A549 (cell line): ENCODE data around the gene FBRSL1. TPM values are rescaled to one million over a fixed set of nuclear protein-coding genes. Genes with fewer than 3 reads are reported as not detected.
"Not testable (repeated sequence)": the region's sequence is repeated elsewhere in the genome, so short reads cannot be mapped to it uniquely, and the experiment has no call there.

Experiments used
- ATAC-seq, 2 experiments: fragments of 200-7000 bp in 1 of 2; fragments of >200 bp in 1 of 2; cut with Nextera tagmentation in 1 of 2; cut with Tn5 transposase in 1 of 2; 3 replicates each; pipeline versions ENCODE4 v1.8.0 to v1.9.1; 2018 to 2020; ENCODE audit warnings: mild to moderate bottlenecking in 1 of 2, moderate library complexity in 1 of 2
- CTCF ChIA-PET: fragments of 300-600 bp; sonication (Branson Sonifier 250); formaldehyde crosslinking; extraction: SDS; loops from one replicate; lab custom pipeline; 2021; ENCODE audit warnings: antibody characterized with exemption, inconsistent platforms; lab: Yijun Ruan, JAX
- POLR2A ChIA-PET: fragments of 350-600 bp; formaldehyde crosslinking; extraction: SDS; loops from one replicate; lab custom pipeline; 2021; ENCODE audit warnings: antibody characterized with exemption, inconsistent platforms; lab: Yijun Ruan, JAX
- DNase-seq, 2 experiments: peaks; one replicate each; pipeline versions ENCODE4 v3.0.0 to v3.0.0-alpha.2; 2011 to 2016; ENCODE audit warnings: low read depth in 1 of 2, low spot score in 1 of 2
- FAIRE-seq: peaks from 2 replicates; lab custom pipeline; 2011; peaks lifted over from hg19 to GRCh38; lab: Jason Lieb, UNC
- H3K27ac ChIP-seq, 2 experiments: fragments of >200 bp; sonication (Bioruptor Twin); formaldehyde crosslinking; 3 replicates each; pipeline ENCODE4 v1.5.1; 2016 to 2017
- H3K4me1 ChIP-seq: fragments of >200 bp; sonication (Bioruptor Twin); formaldehyde crosslinking; 3 replicates; pipeline ENCODE4 v1.6.1; 2016
- H3K4me2 ChIP-seq: fragments of >200 bp; sonication (Bioruptor Twin); formaldehyde crosslinking; 3 replicates; pipeline ENCODE4 v1.6.1; 2016
- H3K4me3 ChIP-seq: fragments of >200 bp; sonication (Bioruptor Twin); formaldehyde crosslinking; 3 replicates; pipeline ENCODE4 v1.5.1; 2016
- H3K9me3 ChIP-seq: fragments of >200 bp; sonication (Bioruptor Twin); formaldehyde crosslinking; 3 replicates; pipeline ENCODE4 v1.6.1; 2016
- CBX2 ChIP-seq: fragments of 200-600 bp; sonication (generic); IDR thresholded peaks from 2 replicates; pipeline ENCODE4 v1.6.1; 2016; ENCODE audit warnings: low read depth, mild to moderate bottlenecking, borderline replicate concordance
- EHMT2 ChIP-seq: fragments of 200-600 bp; sonication (generic); IDR thresholded peaks from 2 replicates; pipeline ENCODE4 v1.6.1; 2016; ENCODE audit warnings: antibody characterized with exemption, low read depth, mild to moderate bottlenecking, moderate library complexity
- HOXA7 ChIP-seq: fragments of 250-450 bp; sonication (Bioruptor Pico); IDR thresholded peaks from 2 replicates; pipeline ENCODE4 v1.5.0; 2020; ENCODE audit warnings: mild to moderate bottlenecking, moderate library complexity
- HOXB13 ChIP-seq: fragments of 250-450 bp; sonication (Bioruptor Pico); IDR thresholded peaks from 2 replicates; pipeline ENCODE4 v1.5.0; 2020; ENCODE audit warnings: low read depth, mild to moderate bottlenecking, moderate library complexity
- JUN ChIP-seq, 2 experiments: fragments of >200 bp; sonication (Bioruptor Twin); formaldehyde crosslinking; IDR thresholded peaks; 2 replicates in 1 of 2; 3 replicates in 1 of 2; pipeline ENCODE4 v1.6.1; 2016 to 2017
- JUNB ChIP-seq: fragments of >200 bp; sonication (Bioruptor Twin); formaldehyde crosslinking; IDR thresholded peaks from 2 replicates; pipeline ENCODE4 v1.6.1; 2016
- MYC ChIP-seq: IDR thresholded peaks from 2 replicates; pipeline ENCODE4 v1.6.1; 2012; ENCODE audit warnings: mild to moderate bottlenecking, inconsistent platforms, low read length, improper control_type of control experiment, borderline replicate concordance
- NR3C1 ChIP-seq: fragments of >200 bp; sonication (Bioruptor Twin); formaldehyde crosslinking; IDR thresholded peaks from 3 replicates; pipeline ENCODE4 v1.6.1; 2017
- PHF8 ChIP-seq: fragments of 200-600 bp; sonication (generic); IDR thresholded peaks from 2 replicates; pipeline ENCODE4 v1.6.1; 2016; ENCODE audit warnings: low read depth, mild to moderate bottlenecking, antibody characterized with exemption, moderate library complexity, borderline replicate concordance
- POLR2A ChIP-seq: IDR thresholded peaks from 2 replicates; pipeline ENCODE4 v1.6.1; 2012; ENCODE audit warnings: mild to moderate bottlenecking, low read length
- POLR2AphosphoS2 ChIP-seq: conservative IDR thresholded peaks from 2 replicates; pipeline ENCODE4 v1.6.1; 2012; ENCODE audit warnings: low read length, improper control_type of control experiment, inconsistent platforms
- RAD21 ChIP-seq, 2 experiments: fragments of >200 bp in 1 of 2; sonication (Bioruptor Twin) in 1 of 2; formaldehyde crosslinking in 1 of 2; IDR thresholded peaks in 1 of 2; conservative IDR thresholded peaks in 1 of 2; 2 replicates in 1 of 2; 3 replicates in 1 of 2; pipeline ENCODE4 v1.6.1; 2012 to 2018; ENCODE audit warnings: inconsistent platforms in 1 of 2
- RARB ChIP-seq: fragments of 250-450 bp; sonication (Bioruptor Pico); IDR thresholded peaks from 2 replicates; pipeline ENCODE4 v1.8.0; 2021; ENCODE audit warnings: mild to moderate bottlenecking, moderate library complexity
- RFX5 ChIP-seq: fragments of 450-650 bp; IDR thresholded peaks from 2 replicates; pipeline ENCODE4 v1.7.1; 2014; ENCODE audit warnings: antibody characterized with exemption, mild to moderate bottlenecking, moderate library complexity
- TFCP2L1 ChIP-seq: fragments of 250-450 bp; sonication (Bioruptor Pico); IDR thresholded peaks from 2 replicates; pipeline ENCODE4 v1.5.0; 2021; ENCODE audit warnings: mild to moderate bottlenecking
- TP53 ChIP-seq: fragments of 250-450 bp; sonication (Bioruptor Pico); IDR thresholded peaks from 2 replicates; pipeline ENCODE4 v1.5.0; 2021; ENCODE audit warnings: mild to moderate bottlenecking, moderate library complexity
- ZNF302 ChIP-seq: fragments of 250-450 bp; sonication (Bioruptor Pico); IDR thresholded peaks from 2 replicates; pipeline ENCODE4 v1.9.0; 2021; ENCODE audit warnings: inconsistent platforms, mild to moderate bottlenecking, moderate library complexity
- ZSCAN20 ChIP-seq: fragments of 250-450 bp; sonication (Bioruptor Pico); IDR thresholded peaks from 2 replicates; pipeline ENCODE4 v1.8.0; 2022; ENCODE audit warnings: mild to moderate bottlenecking, moderate library complexity
- WGBS: methylation state at CpG from one replicate; pipeline ENCODE4 v1.1.6; 2017; ENCODE audit errors: missing lambda C conversion rate; 5-methylcytosine and 5-hydroxymethylcytosine counted together
- polyA plus RNA-seq, 4 experiments: library from polyadenylated mRNA; depleted of rRNA in 3 of 4; stranded (reverse); fragments of >200 nt; fragmentation: RNase III in 1 of 4; extraction: RNeasy Plus Mini Kit Qiagen cat#74134 plus additional on column Dnase treatment in 1 of 4; gene quantifications; 2 replicates in 3 of 4; 3 replicates in 1 of 4; pipeline ENCODE4 v1.2.3, GENCODE V29; 2011 to 2017
- TF ChIP-seq, protein P1 (sequence below): fragments of 200-600 bp; sonication (generic); IDR thresholded peaks from 2 replicates; pipeline ENCODE4 v1.6.1; 2016; ENCODE audit warnings: antibody characterized with exemption, mild to moderate bottlenecking, moderate library complexity
- TF ChIP-seq, protein P2 (sequence below): IDR thresholded peaks from 2 replicates; pipeline ENCODE4 v1.6.1; 2012
- TF ChIP-seq, protein P3 (sequence below): IDR thresholded peaks from 2 replicates; pipeline ENCODE4 v1.6.1; 2012
- TF ChIP-seq, protein P4 (sequence below): fragments of >200 bp; sonication (Bioruptor Twin); formaldehyde crosslinking; IDR thresholded peaks from 2 replicates; pipeline ENCODE4 v1.6.1; 2016

Gene FBRSL1
- polyA plus RNA-seq, 2 of the 4 experiments (the other 2 are of a cell fraction) = 3.0 to 32.8 TPM

DNA sequence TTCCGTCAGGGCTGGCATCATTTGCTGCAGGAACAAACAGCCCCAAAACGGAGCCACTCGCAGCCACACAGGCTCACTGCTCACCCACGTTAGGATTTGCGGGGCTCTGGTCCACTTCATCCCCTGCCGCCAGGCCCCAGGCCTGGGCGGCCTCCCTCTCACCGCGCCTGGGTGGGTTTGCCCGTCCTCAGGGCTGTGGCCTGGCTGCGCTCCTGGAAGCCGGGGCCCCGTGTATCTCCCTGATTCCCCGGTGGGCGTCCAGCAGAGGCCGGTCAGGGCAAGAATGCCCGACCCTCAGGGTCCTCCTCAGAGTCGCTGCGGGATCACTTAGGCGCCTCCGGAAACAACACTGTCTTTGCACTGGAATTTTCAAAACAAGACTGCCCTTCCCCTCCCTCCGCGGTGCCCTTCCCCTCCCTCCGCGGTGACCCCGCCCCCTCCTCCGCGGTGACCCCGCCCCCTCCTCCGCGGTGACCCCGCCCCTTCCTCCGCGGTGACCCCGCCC, 15.7 kb upstream of the FBRSL1 start (continued):
- no peak for TF ChIP-seq PHF8
- TF ChIP-seq, all 56 proteins: peak for 0

DNA sequence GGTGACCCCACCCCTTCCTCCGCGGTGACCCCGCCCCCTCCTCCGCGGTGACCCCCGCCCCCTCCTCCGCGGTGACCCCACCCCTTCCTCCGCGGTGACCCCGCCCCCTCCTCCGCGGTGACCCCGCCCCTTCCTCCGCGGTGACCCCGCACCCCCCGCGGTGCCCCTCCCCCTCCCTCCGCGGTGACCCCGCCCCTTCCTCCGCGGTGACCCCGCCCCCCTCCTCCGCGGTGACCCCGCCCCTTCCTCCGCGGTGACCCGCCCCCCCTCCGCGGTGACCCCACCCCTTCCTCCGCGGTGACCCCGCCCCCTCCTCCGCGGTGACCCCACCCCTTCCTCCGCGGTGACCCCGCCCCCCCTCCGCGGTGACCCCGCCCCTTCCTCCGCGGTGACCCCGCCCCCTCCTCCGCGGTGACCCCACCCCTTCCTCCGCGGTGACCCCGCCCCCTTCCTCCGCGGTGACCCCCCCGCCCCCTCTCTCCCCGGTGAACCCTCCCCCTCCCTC, 15.1 kb upstream of the FBRSL1 start:
- Histone ChIP-seq H3K4me3 (peak overlapping the region; percentile 35; the same call in 1 of the 3 replicates), H3K4me2 (peak overlapping the region; percentile 70; the same call in 2 of the 3 replicates), H3K27ac (peak overlapping the region in 1 of 2 experiments; percentile 78; a peak in 3 of 6 replicates)
- DNase-seq, ATAC-seq, H3K9me3 ChIP-seq, FAIRE-seq, H3K4me1 ChIP-seq, CTCF ChIA-PET, POLR2A ChIA-PET: not testable (repeated sequence)
- no CpG with 5 or more reads among the region's 56 CpGs for WGBS

DNA sequence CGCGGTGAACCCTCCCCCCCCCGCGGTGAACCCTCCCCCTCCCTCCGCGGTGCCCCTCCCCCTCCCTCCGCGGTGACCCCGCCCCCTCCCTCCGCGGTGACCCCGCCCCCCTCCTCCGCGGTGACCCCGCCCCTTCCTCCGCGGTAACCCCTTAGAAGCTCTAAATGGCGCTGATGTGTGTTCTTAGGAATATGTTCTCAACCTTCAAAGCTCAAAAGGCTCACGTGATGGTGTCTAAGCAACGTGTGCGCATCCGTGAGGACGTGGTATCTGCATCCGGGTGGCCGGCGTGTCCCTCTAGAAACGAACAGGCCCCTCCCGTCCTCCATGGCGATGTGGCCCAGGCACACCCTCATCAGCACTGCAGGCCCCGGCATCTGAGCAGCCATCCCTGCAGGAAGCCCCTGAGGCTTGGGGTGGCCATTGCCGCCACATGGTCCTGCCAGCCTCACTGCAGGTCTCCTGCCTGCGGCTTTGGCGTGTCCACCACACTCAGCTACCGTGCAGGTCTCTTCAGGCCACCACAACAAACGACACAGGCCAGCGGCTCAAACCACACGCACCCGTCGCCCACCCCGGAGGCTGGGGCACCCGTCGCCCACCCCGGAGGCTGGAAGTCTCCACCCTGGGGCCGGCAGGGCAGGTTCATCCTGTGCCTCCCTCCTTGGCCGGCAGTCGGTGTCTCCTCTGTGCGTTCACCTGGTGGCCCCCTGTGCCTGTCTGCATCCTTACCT, 14.5 kb upstream of the FBRSL1 start:
- Histone ChIP-seq H3K9me3 (no peaks in the 10 kb centered on the region), H3K27ac (peak overlapping the region in 1 of 2 experiments; percentile 78; a peak in 4 of 6 replicates), H3K4me2 (peak overlapping the region; percentile 70), H3K4me3 (peak overlapping the region; percentile 35; the same call in 2 of the 3 replicates), H3K4me1 (peaks cover 8% of the 10 kb centered on the region; the same call in 1 of the 3 replicates)
- ATAC-seq (no peak), DNase-seq (peak in 1 of 2 experiments; percentile 44), FAIRE-seq (no peak)
- TF ChIP-seq NR3C1 (no peak), ZSCAN20 (CRISPR knock-in tag) (no peak), HOXB13 (CRISPR knock-in tag) (no peak), RARB (CRISPR knock-in tag) (no peak), POLR2A (no peak), MYC (no peak), HOXA7 (CRISPR knock-in tag) (no peak), CBX2 (no peak), PHF8 (no peak), ZNF302 (no peak), TFCP2L1 (CRISPR knock-in tag) (no peak)
- TF ChIP-seq, protein P1, sequence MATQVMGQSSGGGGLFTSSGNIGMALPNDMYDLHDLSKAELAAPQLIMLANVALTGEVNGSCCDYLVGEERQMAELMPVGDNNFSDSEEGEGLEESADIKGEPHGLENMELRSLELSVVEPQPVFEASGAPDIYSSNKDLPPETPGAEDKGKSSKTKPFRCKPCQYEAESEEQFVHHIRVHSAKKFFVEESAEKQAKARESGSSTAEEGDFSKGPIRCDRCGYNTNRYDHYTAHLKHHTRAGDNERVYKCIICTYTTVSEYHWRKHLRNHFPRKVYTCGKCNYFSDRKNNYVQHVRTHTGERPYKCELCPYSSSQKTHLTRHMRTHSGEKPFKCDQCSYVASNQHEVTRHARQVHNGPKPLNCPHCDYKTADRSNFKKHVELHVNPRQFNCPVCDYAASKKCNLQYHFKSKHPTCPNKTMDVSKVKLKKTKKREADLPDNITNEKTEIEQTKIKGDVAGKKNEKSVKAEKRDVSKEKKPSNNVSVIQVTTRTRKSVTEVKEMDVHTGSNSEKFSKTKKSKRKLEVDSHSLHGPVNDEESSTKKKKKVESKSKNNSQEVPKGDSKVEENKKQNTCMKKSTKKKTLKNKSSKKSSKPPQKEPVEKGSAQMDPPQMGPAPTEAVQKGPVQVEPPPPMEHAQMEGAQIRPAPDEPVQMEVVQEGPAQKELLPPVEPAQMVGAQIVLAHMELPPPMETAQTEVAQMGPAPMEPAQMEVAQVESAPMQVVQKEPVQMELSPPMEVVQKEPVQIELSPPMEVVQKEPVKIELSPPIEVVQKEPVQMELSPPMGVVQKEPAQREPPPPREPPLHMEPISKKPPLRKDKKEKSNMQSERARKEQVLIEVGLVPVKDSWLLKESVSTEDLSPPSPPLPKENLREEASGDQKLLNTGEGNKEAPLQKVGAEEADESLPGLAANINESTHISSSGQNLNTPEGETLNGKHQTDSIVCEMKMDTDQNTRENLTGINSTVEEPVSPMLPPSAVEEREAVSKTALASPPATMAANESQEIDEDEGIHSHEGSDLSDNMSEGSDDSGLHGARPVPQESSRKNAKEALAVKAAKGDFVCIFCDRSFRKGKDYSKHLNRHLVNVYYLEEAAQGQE = no peak
- TF ChIP-seq, protein P2, sequence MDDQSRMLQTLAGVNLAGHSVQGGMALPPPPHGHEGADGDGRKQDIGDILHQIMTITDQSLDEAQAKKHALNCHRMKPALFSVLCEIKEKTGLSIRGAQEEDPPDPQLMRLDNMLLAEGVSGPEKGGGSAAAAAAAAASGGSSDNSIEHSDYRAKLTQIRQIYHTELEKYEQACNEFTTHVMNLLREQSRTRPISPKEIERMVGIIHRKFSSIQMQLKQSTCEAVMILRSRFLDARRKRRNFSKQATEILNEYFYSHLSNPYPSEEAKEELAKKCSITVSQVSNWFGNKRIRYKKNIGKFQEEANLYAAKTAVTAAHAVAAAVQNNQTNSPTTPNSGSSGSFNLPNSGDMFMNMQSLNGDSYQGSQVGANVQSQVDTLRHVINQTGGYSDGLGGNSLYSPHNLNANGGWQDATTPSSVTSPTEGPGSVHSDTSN = no peak
- TF ChIP-seq, protein P3, sequence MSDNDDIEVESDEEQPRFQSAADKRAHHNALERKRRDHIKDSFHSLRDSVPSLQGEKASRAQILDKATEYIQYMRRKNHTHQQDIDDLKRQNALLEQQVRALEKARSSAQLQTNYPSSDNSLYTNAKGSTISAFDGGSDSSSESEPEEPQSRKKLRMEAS = no peak
- WGBS = 87% methylated on average over 29 of the region's 47 CpGs
- ChIA-PET CTCF (interaction anchor here (1.3 kb wide), 1 partner anchor 60 kb away, joined by 5 read pairs; no protein-coding TSS in a partner anchor), POLR2A (no interaction called here)

DNA sequence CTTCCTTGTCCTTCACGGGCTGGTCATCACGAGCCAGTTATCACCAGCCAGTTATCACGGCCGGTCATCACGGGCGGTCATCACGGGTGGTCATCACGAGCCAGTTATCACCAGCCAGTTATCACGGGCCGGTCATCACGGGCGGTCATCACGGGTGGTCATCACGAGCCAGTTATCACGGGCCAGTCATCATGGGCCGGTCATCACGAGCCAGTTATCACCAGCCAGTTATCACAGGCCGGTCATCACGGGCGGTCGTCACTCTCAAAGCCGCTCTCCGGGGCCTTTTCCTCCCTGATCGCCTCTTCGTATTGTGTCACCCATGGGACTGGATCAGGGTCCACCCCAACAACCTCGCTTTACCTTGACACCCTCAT, 13.9 kb upstream of the FBRSL1 start:
- 83% methylated on average over 26 of the region's 26 CpGs for WGBS
- TF ChIP-seq JUNB (no peak), RAD21 (conservative IDR thresholded peaks at IDR 0.05 in 1 of 2, IDR thresholded peaks at IDR 0.05 in 1 of 2) (no peak), POLR2AphosphoS2 (no peak), RFX5 (no peak), JUN (IDR thresholded peaks at IDR 0.05) (no peak), ZNF302 (no peak), TP53 (no peak), EHMT2 (no peak)
- TF ChIP-seq, protein P4, sequence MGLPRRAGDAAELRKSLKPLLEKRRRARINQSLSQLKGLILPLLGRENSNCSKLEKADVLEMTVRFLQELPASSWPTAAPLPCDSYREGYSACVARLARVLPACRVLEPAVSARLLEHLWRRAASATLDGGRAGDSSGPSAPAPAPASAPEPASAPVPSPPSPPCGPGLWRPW = no peak
- TF ChIP-seq, protein P3 = no peak
- TF ChIP-seq, protein P2 = no peak

More for the DNA sequence above, 13.9 kb upstream of the FBRSL1 start:
- DNase-seq (no peak), ATAC-seq (no peak), FAIRE-seq (no peak)
- ChIA-PET POLR2A (no interaction called here), CTCF (interaction anchor here (1.3 kb wide), 1 partner anchor 61 kb away, joined by 5 read pairs; no protein-coding TSS in a partner anchor)
- no peak overlapping the region; the same call in 2 of the 3 replicates for H3K4me2 ChIP-seq
- no peaks in the 10 kb centered on the region for H3K9me3 ChIP-seq
- no peak overlapping the region for H3K27ac ChIP-seq
- no peak overlapping the region for H3K4me3 ChIP-seq
- peaks cover 7% of the 10 kb centered on the region; the same call in 1 of the 3 replicates for H3K4me1 ChIP-seq
